Left ventricle myocardium inferior (tissue), 1 donor: Measurements from ENCODE around the gene OGDH. TPM values are rescaled to one million over a fixed set of nuclear protein-coding genes. Genes with fewer than 3 reads are reported as not detected.

Experiments used
- DNase-seq: peaks from one replicate; pipeline ENCODE4 v3.0.0-alpha.2; 2020
- H3K27ac ChIP-seq: fragments of 200-600 bp; replicated peaks from 2 replicates; pipeline ENCODE4 v1.8.0; 2021
- H3K27me3 ChIP-seq: fragments of 200-600 bp; 2 replicates; pipeline ENCODE4 v1.8.0; 2021; ENCODE audit warnings: low read depth
- H3K36me3 ChIP-seq: fragments of 200-600 bp; 2 replicates; pipeline ENCODE4 v1.8.0; 2021
- H3K4me1 ChIP-seq: fragments of 200-600 bp; 2 replicates; pipeline ENCODE4 v1.8.0; 2021
- H3K4me3 ChIP-seq: fragments of 200-600 bp; 2 replicates; pipeline ENCODE4 v1.8.0; 2021; ENCODE audit warnings: mild to moderate bottlenecking, moderate library complexity
- H3K9me3 ChIP-seq: fragments of 200-600 bp; replicated peaks from 2 replicates; pipeline ENCODE4 v1.8.0; 2021
- CTCF ChIP-seq: fragments of 200-600 bp; IDR thresholded peaks from 2 replicates; pipeline ENCODE4 v1.8.0; 2021; ENCODE audit warnings: antibody characterized with exemption, mild to moderate bottlenecking, borderline replicate concordance
- intact Hi-C: fragments of 100-400 bp; cut with micrococcal nuclease; formaldehyde crosslinking; loops from one replicate; pipeline ENCODE4 v1.11.0; 2022
- total RNA-seq: library from RNA; stranded (reverse); fragmentation: NEBNext Ultra II Directional; extraction: Animal tissue kit (Norgen Biotek cat#: 25700); gene quantifications from one replicate; pipeline ENCODE4 v1.2.1, GENCODE V29; 2021
- donor health status: DM: no; HTN: yes; CAD: no; lungs with severe emphysema.

Gene OGDH
- total RNA-seq, 1 donor from 2014 or later = 677 TPM

DNA sequence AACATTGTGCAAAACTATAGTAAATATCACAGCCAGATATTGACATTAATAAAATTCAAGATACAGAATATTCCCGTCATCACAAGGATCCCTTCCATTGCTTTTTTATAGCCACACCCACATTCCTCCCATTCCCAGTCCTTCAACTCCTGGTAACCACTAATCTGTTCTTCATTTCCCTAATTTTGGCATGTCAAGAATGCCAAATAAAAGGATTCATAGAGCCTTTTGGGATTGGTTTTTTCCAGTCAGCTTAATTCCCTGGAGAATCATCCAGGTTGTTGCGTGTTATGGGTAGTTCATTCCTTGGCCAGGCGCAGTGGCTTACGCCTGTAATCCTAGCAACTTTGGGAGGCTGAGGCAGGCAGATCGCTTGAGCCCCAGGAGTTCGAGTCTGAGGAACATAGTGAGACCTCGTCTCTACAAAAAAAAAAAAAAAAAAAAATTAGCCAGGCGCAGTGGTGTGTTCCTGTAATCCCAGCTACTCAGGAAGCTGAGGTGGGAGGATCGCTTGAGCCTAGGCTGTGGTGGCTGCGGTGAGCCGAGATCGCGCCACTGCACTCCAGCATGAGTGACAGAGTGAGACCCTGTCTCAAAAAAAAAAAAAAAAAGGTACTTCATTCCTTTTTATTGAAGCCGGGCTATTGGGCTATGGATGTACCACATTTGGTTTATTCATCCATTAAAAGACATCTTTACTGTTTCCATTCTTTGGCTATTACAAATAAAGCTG lies 2.7 kb downstream of the OGDH start:
- DNase-seq = no peak
- no peak for TF ChIP-seq CTCF
- peak overlapping the region; percentile 100 for H3K27ac ChIP-seq
- intact Hi-C loops = no loop called here
- no peaks in the 10 kb centered on the region for H3K27me3 ChIP-seq
- no peak overlapping the region for H3K4me3 ChIP-seq
- no peaks in the 10 kb centered on the region for H3K9me3 ChIP-seq
- peaks cover 4% of the 10 kb centered on the region for H3K36me3 ChIP-seq
- peaks cover 63% of the 10 kb centered on the region for H3K4me1 ChIP-seq

DNA sequence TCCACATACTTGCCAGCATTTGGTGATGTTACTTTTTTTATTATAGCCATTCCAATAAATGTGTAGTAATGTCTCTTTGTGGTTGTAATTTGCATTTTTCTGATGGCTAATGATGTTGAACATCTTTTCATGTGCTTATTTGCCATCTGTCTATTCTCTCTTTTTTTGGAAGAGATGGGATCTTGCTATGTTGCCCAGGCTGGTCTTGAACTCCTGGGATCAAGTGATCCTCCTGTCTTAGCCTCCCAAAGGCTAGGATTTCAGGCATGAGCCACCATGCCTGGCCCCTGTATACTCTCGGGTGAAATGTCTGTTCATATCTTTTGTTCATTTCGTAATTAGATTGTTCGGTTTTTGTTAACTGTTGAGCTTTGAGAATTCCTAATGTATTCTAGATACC lies 3.4 kb downstream of the OGDH start:
- H3K9me3 ChIP-seq = no peaks in the 10 kb centered on the region
- peak overlapping the region; percentile 100 for H3K27ac ChIP-seq
- intact Hi-C loops = no loop called here
- no peak for TF ChIP-seq CTCF
- H3K27me3 ChIP-seq = no peaks in the 10 kb centered on the region
- H3K4me3 ChIP-seq = no peak overlapping the region
- peaks cover 4% of the 10 kb centered on the region for H3K36me3 ChIP-seq
- peaks cover 71% of the 10 kb centered on the region for H3K4me1 ChIP-seq
- DNase-seq = no peak

DNA sequence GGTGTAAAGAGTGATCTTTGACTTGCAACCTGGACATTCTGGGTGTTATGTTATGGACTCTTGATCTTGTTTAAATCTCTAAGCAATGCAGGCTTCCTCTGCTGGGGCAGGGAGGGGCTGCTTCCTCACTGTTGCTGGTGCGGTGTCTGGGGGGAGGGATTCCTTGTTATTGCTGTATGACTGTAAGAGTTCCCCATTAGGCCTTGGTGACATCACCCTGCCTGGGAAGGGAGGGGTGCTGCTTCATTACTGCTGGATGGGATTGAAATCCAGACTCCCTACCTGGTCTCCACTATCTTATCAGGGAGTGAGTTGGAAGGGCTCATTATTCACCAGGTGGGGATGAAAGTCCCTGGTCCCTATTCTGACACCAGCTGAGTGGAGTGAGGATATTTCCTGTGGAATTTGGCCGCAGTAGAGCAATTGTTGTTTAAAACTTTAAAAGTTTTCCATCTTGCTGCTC lies 8.8 kb downstream of the OGDH start:
- intact Hi-C loops = no loop called here
- Histone ChIP-seq H3K4me1 (peaks cover 80% of the 10 kb centered on the region), H3K9me3 (no peaks in the 10 kb centered on the region), H3K4me3 (no peak overlapping the region), H3K27ac (peak overlapping the region; percentile 52), H3K27me3 (no peaks in the 10 kb centered on the region), H3K36me3 (no peaks in the 10 kb centered on the region)
- peak; percentile 43 for DNase-seq
- no peak for TF ChIP-seq CTCF

GRCh38 chr7:44615793-44616192 lies 9.4 kb downstream of the OGDH start:
- DNase-seq = no peak
- Histone ChIP-seq H3K4me3 (no peak overlapping the region), H3K36me3 (no peaks in the 10 kb centered on the region), H3K27ac (peak overlapping the region; percentile 52), H3K27me3 (no peaks in the 10 kb centered on the region), H3K9me3 (no peaks in the 10 kb centered on the region), H3K4me1 (peaks cover 86% of the 10 kb centered on the region)
- intact Hi-C loops = no loop called here
- TF ChIP-seq CTCF = no peak

GRCh38 chr7:44616545-44616944 lies 10.1 kb downstream of the OGDH start:
- Histone ChIP-seq H3K27ac (peak overlapping the region; percentile 52), H3K36me3 (no peaks in the 10 kb centered on the region), H3K27me3 (no peaks in the 10 kb centered on the region), H3K4me3 (no peak overlapping the region), H3K9me3 (no peaks in the 10 kb centered on the region), H3K4me1 (peaks cover 94% of the 10 kb centered on the region)
- no peak for TF ChIP-seq CTCF
- intact Hi-C loops = no loop called here
- DNase-seq = no peak
